NCI-H2171 (cell line): ENCODE data around the gene PHF13.

Experiments
- DNase-seq: peaks from one replicate; lab custom pipeline; 2025; lab: John Stamatoyannopoulos, UW

The PHF13 gene

DNA sequence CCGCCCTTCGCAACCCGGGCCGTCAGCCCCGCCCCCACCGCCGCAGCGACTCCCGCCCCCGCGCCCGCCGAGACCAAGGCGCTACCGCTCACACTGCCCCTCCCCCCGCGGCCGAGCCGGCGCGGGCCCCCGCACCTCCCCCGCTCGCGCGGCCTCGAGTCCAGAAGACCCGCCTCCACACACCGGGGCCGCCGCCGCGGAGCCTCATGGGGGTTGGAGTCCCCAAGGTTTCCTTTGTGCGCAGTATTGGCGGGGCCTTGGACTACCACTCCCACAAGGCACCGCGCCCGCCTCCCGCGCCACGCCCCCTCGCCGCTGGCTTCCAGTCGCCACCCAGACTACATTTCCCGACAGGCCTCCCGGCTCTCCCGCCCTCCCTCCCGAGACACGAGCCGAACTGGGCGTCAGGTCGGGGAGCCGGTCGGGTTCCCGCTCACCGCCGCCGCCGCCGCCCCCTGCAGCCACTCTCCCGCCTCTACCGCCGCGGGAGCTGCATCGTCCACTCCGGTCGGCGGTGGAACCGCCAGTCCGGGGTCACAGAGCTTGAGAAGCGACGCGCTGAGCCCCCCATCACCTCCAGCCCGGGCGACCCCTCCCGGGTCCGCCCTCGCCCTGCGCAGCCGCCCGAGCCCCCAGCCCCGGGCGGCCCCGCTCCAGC is at the start of gene PHF13:
Gene PHF13, plus strand, starts transcription at position 371 of the 658 bp plus-strand sequence. CDS start 336 bp downstream, outside the sequence.
- DNase-seq = peak; percentile 98

DNA sequence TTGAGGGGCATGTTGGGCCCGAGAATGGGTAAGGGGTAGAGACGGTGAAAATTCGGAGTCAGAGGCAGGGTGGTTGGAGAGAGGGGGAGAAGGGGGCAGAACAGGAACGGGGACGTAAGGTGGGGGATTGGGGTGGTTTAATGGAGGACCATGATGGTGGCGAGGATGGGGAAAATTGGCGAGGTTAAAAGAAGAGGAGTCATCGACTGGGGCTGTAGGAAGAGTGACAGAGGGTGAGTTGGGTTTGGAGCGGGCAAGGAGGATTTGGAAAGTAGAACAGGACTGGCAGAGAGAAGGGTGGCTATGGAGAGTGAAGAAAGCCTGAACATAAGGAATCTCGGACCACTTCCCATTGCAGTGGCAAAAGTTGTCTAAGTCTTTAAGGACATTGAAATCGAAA is 44.5 kb upstream of the PHF13 start:
- no peak for DNase-seq

DNA sequence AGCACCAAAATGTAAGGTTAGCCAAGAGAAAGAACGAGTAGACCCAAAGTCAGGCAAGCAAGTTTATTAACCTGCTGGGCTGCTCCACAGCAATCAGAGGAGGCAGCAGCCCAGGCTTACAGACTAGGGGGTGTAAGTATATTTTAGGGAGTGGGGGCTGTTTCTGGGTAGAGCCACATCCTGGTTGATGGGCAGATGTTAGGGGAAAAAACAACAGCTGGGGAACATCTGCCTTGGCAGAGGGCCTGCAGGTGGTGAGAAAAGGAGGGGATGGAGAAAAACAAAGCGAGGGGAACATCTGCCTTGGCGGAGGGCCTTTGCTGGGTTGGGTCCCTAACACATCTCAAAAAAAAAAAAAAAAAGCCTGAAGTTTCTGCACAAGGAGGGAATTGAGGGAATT is 43.4 kb upstream of the PHF13 start:
- DNase-seq = no peak

DNA sequence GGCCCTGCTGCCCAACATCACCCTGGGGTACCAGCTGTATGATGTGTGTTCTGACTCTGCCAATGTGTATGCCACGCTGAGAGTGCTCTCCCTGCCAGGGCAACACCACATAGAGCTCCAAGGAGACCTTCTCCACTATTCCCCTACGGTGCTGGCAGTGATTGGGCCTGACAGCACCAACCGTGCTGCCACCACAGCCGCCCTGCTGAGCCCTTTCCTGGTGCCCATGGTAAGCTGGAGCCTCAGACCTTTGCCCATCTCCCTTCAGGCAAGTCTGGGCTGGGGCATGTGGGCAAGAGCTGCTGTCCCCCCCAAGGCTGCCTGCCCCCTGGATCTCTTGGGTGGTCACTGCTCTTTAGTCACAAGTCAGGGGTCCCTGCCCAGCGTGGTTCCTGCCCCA is 42.5 kb upstream of the PHF13 start:
- DNase-seq = no peak

DNA sequence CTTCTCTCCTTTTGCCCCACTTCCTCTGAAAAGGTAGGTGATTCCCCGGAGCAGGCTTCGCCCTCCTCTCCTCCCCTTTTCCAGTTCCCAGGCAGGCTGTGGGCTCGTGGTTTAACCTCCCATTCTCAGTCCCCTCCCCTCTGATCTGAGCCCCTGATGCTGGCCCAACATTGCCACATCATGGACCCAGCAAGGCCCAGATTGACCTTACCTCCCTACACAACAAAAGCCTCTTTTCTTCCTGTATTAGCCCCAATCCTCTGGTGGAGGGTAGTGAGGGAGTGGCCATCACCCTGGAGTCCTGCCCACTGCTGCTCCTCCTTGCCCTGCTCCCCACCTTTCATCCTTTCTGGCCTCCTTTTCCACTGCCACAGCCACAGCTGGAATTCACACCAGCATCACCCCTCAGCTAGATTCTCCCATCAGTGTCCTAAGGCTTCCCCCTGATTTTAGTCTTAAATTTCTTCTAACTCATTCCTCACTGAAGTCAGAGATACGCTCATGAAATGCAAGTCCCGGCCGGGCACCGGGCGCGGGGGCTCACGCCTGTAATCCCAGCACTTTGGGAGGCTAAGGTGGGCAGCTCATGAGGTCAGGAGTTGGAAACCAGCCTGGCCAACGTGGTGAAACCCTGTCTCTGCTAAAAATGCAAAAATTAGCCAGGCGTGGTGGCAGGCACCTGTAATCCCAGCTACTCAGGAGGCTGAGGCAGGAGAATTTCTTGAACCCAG is 40.7 kb upstream of the PHF13 start:
- DNase-seq = no peak

DNA sequence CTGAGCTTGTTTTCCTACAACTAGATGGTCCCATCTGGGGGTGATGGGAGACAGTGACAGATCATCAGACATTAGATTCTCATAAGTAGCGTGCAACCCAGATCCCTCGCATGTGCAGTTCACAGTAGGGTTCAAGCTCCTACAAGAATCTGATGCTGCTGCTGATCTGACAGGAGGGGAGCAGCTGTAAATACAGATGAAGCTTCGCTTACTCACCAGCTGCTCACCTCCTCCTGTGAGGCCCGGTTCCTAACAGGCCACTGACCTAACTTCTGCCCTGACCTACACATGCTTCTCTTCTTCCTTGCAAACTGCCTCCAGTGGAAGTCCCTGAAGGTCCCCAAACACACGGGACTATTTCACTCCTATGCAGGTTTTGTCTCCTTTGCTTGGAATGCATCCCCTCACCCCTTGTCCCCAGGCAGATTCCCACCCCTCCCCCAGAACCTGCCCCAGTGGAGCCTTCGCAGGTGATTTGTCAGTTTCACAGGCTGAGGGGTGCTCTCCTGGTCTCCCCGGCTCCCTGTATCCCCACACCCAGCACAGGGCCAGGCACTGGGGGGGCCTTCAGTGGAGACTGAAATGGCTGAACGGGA is 39.4 kb upstream of the PHF13 start:
- no peak for DNase-seq

DNA sequence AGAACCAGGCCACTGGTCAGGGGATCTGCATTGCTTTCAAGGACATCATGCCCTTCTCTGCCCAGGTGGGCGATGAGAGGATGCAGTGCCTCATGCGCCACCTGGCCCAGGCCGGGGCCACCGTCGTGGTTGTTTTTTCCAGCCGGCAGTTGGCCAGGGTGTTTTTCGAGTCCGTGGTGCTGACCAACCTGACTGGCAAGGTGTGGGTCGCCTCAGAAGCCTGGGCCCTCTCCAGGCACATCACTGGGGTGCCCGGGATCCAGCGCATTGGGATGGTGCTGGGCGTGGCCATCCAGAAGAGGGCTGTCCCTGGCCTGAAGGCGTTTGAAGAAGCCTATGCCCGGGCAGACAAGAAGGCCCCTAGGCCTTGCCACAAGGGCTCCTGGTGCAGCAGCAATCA is 38.7 kb upstream of the PHF13 start:
- DNase-seq = no peak

DNA sequence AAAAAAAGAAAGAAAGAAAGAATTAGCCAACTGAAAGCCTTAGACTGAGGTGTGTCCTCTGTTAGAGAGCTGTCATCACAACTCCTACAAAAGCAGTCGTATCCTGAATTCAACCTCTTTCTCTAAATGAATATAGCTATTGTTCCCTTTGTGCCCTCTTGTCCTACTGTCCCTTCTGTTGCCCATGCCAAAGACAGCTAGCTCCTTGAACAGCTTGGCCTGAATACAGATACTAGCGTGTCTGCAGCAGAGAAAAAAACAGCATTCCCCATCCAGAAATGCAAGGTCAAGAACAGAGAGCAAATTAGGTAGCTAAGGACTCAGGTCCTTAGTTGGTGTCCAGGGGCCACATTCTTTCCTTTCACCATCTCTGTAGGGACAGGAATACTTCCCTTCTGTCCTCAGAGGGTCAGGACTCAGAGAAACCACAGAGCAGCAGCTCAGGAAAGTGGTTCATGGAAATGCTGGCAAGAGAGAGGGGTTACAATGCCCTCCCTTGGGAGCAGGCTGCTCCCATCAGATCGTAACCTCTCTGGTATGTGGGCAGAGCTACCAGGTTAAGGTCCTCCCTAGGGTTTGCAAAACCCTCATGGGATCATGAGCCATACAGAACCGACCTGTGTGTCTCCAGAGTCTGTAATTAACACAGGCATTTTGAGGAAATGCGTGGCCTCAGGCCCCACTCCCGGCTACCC is 35.6 kb upstream of the PHF13 start:
- DNase-seq = no peak

DNA sequence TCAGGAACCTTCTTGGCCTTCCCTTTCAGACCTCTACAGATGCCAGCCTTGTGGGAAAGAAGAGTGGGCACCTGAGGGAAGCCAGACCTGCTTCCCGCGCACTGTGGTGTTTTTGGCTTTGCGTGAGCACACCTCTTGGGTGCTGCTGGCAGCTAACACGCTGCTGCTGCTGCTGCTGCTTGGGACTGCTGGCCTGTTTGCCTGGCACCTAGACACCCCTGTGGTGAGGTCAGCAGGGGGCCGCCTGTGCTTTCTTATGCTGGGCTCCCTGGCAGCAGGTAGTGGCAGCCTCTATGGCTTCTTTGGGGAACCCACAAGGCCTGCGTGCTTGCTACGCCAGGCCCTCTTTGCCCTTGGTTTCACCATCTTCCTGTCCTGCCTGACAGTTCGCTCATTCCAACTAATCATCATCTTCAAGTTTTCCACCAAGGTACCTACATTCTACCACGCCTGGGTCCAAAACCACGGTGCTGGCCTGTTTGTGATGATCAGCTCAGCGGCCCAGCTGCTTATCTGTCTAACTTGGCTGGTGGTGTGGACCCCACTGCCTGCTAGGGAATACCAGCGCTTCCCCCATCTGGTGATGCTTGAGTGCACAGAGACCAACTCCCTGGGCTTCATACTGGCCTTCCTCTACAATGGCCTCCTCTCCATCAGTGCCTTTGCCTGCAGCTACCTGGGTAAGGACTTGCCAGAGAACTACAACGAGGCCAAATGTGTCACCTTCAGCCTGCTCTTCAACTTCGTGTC is 34.7 kb upstream of the PHF13 start:
- DNase-seq = no peak

DNA sequence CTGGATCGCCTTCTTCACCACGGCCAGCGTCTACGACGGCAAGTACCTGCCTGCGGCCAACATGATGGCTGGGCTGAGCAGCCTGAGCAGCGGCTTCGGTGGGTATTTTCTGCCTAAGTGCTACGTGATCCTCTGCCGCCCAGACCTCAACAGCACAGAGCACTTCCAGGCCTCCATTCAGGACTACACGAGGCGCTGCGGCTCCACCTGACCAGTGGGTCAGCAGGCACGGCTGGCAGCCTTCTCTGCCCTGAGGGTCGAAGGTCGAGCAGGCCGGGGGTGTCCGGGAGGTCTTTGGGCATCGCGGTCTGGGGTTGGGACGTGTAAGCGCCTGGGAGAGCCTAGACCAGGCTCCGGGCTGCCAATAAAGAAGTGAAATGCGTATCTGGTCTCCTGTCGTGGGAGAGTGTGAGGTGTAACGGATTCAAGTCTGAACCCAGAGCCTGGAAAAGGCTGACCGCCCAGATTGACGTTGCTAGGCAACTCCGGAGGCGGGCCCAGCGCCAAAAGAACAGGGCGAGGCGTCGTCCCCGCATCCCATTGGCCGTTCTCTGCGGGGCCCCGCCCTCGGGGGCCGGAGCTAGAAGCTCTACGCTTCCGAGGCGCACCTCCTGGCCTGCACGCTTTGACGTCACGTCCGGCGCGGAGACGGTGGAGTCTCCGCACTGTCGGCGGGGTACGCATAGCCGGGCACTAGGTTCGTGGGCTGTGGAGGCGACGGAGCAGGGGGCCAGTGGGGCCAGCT is 34.0 kb upstream of the PHF13 start, which contains the start of gene ZBTB48:
Gene ZBTB48, plus strand, starts transcription at position 621 of the 745 bp plus-strand sequence. CDS start 616 bp downstream, outside the sequence.
- peak; percentile 98 for DNase-seq

DNA sequence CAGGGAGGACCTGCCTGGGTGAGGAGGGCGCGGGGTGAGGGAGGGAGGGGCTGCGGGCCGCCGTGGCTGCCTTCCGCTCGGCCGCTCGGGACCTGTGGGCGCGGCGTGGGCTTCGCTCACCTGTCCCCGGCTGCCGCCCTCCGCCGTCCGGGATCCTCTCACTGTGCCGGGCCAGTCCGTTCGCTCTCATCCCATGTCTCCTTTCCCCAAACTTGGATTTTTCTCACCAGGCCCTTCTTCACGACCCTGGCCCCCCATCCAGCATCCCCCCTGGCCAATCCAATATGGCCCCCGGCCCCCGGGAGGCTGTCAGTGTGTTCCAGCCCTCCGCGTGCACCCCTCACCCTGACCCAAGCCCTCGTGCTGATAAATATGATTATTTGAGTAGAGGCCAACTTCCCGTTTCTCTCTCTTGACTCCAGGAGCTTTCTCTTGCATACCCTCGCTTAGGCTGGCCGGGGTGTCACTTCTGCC is 33.4 kb upstream of the PHF13 start:
- no peak for DNase-seq

DNA sequence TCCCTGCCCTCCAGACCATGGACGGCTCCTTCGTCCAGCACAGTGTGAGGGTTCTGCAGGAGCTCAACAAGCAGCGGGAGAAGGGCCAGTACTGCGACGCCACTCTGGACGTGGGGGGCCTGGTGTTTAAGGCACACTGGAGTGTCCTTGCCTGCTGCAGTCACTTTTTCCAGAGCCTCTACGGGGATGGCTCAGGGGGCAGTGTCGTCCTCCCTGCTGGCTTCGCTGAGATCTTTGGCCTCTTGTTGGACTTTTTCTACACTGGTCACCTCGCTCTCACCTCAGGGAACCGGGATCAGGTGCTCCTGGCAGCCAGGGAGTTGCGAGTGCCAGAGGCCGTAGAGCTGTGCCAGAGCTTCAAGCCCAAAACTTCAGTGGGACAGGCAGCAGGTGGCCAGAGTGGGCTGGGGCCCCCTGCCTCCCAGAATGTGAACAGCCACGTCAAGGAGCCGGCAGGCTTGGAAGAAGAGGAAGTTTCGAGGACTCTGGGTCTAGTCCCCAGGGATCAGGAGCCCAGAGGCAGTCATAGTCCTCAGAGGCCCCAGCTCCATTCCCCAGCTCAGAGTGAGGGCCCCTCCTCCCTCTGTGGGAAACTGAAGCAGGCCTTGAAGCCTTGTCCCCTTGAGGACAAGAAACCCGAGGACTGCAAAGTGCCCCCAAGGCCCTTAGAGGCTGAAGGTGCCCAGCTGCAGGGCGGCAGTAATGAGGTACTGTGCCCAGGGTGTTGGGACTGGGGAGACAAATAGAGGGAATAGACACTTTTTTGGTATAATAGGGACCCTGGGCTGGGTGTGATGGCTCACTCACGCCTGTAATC is 32.7 kb upstream of the PHF13 start:
- no peak for DNase-seq

DNA sequence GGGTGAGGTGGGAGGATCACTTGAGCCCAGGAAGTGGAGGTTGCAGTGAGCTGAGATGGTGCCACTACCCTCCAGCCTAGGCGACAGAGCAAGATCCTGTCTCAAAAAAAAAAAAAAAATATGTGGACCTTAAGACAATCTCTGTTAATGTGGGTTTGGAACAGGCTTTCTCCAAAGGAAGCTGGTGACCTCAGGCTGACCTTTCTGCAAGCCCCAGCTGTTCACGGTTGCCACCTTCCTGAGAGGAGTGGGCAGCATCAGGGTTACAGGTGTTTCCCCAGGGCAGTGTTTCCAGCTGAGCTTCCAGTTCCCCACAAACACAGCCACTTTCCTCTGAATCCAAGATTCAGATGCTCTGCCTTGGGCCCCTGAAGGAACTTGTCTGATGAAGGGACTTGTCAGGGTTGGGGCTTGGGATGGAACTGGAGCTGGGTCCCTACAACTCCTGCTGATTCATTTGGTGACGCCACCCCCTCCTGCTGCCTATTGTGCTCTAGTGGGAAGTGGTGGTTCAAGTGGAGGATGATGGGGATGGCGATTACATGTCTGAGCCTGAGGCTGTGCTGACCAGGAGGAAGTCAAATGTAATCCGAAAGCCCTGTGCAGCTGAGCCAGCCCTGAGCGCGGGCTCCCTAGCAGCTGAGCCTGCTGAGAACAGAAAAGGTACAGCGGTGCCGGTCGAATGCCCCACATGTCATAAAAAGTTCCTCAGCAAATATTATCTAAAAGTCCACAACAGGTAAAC is 31.8 kb upstream of the PHF13 start:
- DNase-seq = no peak

DNA sequence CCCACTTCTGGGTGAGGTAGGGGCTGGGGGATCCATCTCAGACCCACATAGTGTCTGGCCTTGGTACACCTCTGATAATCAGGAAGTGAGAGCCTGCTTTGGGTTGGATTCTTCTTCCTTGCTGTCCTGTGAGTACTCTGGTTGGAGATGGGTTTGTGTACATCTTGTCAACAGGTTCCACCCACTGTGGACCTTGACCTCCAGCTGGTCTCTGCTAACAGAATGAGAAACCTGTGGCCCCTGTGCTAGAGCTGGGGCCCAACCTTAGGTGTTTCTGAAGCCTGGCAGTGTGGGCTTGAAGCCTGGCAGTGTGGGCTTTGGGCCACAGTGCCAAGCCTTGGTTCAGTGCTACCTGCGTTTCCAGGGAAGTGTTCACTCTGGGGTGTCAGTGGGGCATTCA is 31.2 kb upstream of the PHF13 start:
- no peak for DNase-seq

DNA sequence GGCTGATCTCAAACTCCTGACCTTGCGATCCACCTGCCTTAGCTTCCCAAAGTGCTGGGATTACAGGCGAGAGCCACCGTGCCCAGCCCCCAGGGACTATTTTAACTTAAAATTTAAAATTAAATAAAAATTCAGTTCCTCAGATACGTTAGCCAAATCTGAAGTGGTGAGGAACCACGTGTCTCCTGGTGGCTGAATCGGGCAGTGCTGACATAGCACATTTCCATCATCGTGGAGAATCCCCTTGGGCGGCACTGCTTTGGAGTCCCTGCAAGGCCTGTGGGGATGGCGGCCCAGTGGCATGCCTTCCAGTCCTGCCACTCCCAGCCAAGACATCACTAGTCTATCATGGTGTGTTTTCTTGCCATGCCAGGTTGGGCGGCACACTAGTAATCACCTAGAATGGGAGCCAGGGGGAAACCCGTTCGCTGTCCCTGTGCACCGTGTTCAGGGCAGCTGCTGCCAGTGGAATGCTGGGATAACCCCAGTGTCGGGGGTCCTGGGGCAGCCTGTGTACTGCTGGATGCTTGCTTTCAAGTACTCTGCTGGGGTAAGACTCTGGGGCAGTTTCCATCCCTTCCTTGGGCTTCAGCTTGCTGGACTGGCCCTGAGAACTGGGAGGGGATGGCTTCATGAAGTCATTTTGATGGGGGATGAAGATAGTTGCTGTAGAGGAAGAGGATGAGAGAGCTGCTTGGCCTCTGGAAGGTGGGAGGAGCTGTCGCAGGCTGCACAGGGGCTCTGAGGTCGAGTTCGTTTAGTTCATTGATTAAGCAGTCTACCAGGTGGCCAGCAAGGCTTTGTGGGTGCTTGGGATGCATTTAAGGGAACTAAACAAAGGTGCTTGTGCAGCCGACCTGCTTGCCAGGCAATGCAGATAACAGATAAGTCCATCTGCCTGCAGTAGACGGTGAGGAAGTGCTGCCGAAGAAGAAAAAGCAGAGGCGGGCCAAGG is 29.1 kb upstream of the PHF13 start:
- DNase-seq = no peak

DNA sequence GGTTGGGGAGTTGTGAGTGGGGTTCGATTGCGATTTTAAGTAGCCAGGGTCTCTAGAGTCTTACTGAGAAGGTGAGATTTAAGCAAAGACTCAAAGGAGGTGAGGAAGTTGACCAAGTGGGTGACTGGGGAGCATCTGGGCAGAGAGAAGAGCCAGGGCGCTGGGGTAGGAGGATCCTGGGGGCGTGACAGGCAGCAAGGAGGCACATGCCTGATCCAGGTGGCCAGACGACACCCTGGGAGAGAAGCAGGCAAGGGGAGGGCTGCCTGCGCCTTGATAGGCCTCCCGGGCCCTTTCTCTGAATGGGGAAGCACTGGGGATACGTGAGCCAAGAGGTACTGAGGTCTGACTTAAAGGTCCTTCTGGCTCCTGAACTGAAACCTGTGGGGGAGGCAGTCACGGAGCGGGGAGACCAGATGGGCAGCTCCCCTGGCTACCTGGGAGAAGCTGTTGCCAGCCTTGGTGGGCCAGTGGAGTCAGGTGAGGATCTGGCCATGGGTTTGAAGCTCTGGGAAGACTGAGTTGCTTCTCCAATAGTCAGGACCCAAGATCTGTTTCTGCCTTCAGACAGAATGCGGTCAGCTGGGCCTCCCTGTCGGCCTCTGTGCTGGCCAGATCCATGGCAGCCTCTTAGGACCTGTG is 28.3 kb upstream of the PHF13 start:
- no peak for DNase-seq

DNA sequence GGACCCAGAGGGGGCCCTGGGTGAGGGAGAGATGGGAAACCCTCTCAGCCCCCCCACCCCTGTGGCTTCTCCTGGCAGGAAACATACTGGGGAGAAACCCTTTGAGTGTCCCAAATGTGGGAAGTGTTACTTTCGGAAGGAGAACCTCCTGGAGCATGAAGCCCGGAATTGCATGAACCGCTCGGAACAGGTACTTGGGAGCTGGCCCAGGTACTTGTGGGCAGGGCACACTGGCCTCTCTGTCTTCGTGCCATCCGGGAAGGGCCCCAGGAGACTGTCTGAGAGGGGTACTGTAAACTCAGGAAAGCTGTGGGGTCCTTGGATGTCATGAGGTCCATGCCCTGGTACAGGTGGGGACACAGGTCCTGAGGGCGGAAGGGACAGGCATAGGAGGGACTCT is 27.7 kb upstream of the PHF13 start:
- no peak for DNase-seq

DNA sequence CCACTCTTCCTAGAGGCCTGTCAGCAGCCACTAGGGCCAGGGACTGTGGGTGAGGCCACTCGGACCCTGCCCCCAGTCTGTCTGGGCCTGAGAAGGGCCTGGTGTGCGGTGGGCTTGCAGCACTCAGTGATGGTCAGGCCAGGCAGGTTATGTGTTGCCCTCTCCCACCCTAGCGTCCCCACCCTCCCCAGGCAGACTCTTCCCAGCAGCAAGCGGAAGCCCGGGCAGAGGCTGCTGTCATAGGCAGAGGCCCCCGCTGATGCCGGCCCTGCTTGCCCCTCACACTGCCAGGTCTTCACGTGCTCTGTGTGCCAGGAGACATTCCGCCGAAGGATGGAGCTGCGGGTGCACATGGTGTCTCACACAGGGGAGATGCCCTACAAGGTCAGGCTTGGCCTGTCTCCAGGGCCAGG is 27.1 kb upstream of the PHF13 start:
- DNase-seq = no peak
